T-helper 1 cell treated with Interleukin-12 subunit alpha and Interleukin-12 subunit beta and Interleukin-4 antibody, amounts not matched to agents 30 μg/mL and 1 μg/mL, for 36 hours (primary cell): ENCODE data around the gene TUBA4A.
A peak's percentile ranks its signal among the peaks of the same experiment; 100 is the strongest.
"Not testable (repeated sequence)": the region's sequence is repeated elsewhere in the genome, so short reads cannot be mapped to it uniquely, and the experiment has no call there.

Source experiments
- H3K27ac Mint-ChIP-seq: one replicate; pipeline ENCODE4 v1.8.0; 2021; ENCODE audit warnings: mild to moderate bottlenecking, mixed read lengths
- H3K27me3 Mint-ChIP-seq: one replicate; pipeline ENCODE4 v1.8.0; 2021; ENCODE audit warnings: low read depth, mixed read lengths
- H3K36me3 Mint-ChIP-seq: one replicate; pipeline ENCODE4 v1.8.0; 2021; ENCODE audit warnings: low read depth, mixed read lengths
- H3K4me1 Mint-ChIP-seq: one replicate; pipeline ENCODE4 v1.8.0; 2021; ENCODE audit warnings: low read depth, mixed read lengths
- H3K4me3 Mint-ChIP-seq: one replicate; pipeline ENCODE4 v1.8.0; 2021; ENCODE audit warnings: mild to moderate bottlenecking, moderate library complexity, mixed read lengths
- H3K9me3 Mint-ChIP-seq: one replicate; pipeline ENCODE4 v1.8.0; 2021; ENCODE audit warnings: mixed read lengths

TUBA4A gene

GRCh38 chr2:219290381-219291171 is 36.9 kb upstream of the TUBA4A start:
- no peaks in the 10 kb centered on the region for H3K27me3 Mint-ChIP-seq
- no peaks in the 10 kb centered on the region for H3K9me3 Mint-ChIP-seq
- H3K27ac Mint-ChIP-seq: no peak overlapping the region
- no peak overlapping the region for H3K4me3 Mint-ChIP-seq
- peaks cover under 1% of the 10 kb centered on the region for H3K36me3 Mint-ChIP-seq
- peaks cover 11% of the 10 kb centered on the region for H3K4me1 Mint-ChIP-seq

DNA sequence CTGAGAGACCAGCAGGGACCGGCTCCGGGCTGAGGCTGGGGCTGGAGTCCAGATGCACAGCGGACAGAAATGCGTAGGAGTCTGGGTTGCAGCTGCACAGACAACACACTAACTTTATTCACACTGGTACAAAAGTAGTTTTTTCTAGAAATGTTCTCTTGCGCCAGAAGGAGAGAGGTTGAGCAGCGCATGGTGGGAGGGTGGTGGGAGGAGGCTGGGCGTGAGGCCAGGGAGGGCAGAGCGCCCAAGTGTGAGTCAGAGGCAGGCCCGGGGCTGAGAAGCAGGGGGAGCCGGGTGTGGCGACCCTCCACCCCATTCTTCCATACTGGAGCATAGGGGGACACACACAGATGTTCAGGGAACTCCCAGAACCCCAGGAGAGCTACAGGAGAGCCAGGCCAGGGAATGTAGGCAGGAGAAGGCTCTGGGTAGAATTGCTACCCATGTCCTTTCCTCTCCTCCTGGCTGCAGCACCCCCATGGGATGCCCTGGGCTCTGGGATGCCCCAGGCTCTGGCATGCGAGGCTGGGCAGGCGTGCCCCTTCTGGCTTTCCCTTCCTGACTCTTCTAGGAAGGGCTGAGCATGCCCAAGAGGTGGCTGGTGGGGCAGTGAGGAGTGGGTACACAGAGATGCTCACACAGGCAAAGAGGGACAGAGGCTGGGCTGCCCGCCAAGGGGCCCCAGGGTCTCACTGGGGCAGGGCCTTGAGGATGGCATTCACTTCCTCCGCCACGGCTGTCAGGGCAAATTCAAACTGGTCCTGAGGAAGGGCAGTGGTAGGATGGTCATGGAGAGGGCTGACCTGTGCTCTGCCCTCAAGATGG is 36.0 kb upstream of the TUBA4A start:
- Mint-ChIP-seq H3K9me3 (no peaks in the 10 kb centered on the region), H3K36me3 (peaks cover 3% of the 10 kb centered on the region), H3K4me3 (no peak overlapping the region), H3K4me1 (peaks cover 7% of the 10 kb centered on the region), H3K27me3 (no peaks in the 10 kb centered on the region), H3K27ac (no peak overlapping the region)

DNA sequence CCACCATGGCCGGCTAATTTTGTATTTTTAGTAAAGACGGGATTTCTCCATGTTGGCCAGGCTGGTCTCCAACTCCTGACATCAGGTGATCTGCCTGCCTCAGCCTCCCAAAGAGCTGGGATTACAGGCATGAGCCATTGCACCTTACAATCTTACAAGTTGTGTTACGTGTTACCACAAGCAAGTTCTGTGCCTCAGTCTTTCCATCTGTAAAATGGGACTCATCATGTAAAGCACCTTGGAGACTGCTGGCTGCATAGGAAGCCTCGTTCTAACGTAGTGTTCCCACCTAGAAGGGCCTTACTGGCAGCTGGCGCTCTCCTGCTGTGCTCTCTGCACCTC is 35.4 kb upstream of the TUBA4A start:
- no peaks in the 10 kb centered on the region for H3K27me3 Mint-ChIP-seq
- H3K4me3 Mint-ChIP-seq: no peak overlapping the region
- H3K9me3 Mint-ChIP-seq: no peaks in the 10 kb centered on the region
- peaks cover 3% of the 10 kb centered on the region for H3K36me3 Mint-ChIP-seq
- H3K4me1 Mint-ChIP-seq: peaks cover 4% of the 10 kb centered on the region
- H3K27ac Mint-ChIP-seq: no peak overlapping the region

DNA sequence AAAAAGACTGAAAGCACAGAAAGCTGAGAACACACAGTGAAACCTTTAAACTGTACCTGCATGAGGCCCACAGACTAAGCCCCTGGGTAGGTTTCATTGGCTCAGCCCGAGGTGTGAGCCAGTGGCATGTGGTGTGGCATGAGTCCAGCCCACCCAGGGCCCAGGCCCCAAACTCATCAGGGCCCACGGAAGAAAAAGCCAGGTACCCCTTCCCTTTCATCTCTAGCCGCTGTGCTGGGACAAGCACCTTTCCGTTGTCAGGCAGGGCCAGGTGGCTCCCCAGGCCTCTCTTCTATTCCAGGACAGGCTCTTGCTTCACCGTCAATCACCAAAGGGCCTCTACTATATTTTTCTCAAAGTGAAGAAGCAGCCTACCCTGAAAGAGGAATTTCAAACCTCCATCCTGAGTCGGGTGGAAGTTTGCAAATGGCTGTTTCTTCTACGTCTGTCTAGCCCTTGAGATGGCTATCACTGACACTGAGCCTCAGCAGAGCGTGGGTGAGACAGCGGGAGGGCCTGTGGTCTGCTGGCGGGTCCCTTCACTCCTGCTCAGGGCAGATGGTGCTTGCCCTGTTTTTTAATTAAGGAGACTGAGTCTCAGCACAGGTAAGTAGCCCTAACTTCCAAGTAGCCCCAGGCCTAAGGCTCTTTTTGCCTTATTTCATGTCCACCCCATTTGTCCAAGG is 34.0 kb upstream of the TUBA4A start:
- no peak overlapping the region for H3K27ac Mint-ChIP-seq

GRCh38 chr2:219287116-219287440 is 33.4 kb upstream of the TUBA4A start:
- not testable (repeated sequence) for H3K27me3 Mint-ChIP-seq, H3K9me3 Mint-ChIP-seq, H3K27ac Mint-ChIP-seq, H3K4me3 Mint-ChIP-seq, H3K36me3 Mint-ChIP-seq, H3K4me1 Mint-ChIP-seq

More for the DNA sequence above, 34.0 kb upstream of the TUBA4A start:
- no peak overlapping the region for H3K4me3 Mint-ChIP-seq
- H3K27me3 Mint-ChIP-seq: no peaks in the 10 kb centered on the region
- H3K4me1 Mint-ChIP-seq: peaks cover 1% of the 10 kb centered on the region
- H3K36me3 Mint-ChIP-seq: peaks cover 6% of the 10 kb centered on the region
- no peaks in the 10 kb centered on the region for H3K9me3 Mint-ChIP-seq

GRCh38 chr2:219286436-219287115 is 32.9 kb upstream of the TUBA4A start:
- no peaks in the 10 kb centered on the region for H3K9me3 Mint-ChIP-seq
- peaks cover 3% of the 10 kb centered on the region for H3K4me1 Mint-ChIP-seq
- no peak overlapping the region for H3K27ac Mint-ChIP-seq
- no peak overlapping the region for H3K4me3 Mint-ChIP-seq
- H3K27me3 Mint-ChIP-seq: no peaks in the 10 kb centered on the region
- H3K36me3 Mint-ChIP-seq: peaks cover 8% of the 10 kb centered on the region

- Mint-ChIP-seq H3K9me3 (no peaks in the 10 kb centered on the region), H3K4me1 (peaks cover 5% of the 10 kb centered on the region), H3K36me3 (peaks cover 13% of the 10 kb centered on the region), H3K4me3 (no peak overlapping the region), H3K27me3 (no peaks in the 10 kb centered on the region), H3K27ac (no peak overlapping the region)
These were observed 32.2 kb upstream of the TUBA4A start for GRCh38 chr2:219285894-219286425.

DNA sequence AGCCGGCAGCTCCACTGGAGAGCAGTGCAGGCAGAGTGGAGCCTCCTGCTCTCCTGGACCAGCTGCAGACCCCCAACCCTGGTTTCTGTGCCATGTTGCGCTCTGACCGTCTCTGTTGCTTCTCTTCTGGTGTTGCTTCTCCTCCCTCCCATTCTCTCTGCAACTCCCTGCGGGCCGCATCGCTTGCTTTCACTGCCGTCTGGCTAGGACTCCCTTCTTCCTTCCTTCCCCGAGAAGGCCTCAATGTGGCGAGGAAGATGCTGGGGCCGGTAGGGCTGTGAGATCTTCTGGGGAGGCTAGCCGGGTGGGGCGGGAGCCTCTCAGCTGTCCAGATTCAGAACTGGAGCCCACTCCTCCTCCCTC is 31.6 kb upstream of the TUBA4A start:
- Mint-ChIP-seq H3K4me1 (peaks cover 9% of the 10 kb centered on the region), H3K36me3 (peaks cover 14% of the 10 kb centered on the region), H3K4me3 (no peak overlapping the region), H3K9me3 (no peaks in the 10 kb centered on the region), H3K27me3 (no peaks in the 10 kb centered on the region), H3K27ac (no peak overlapping the region)

GRCh38 chr2:219284501-219285372 is 31.0 kb upstream of the TUBA4A start:
- H3K27me3 Mint-ChIP-seq: no peaks in the 10 kb centered on the region
- peaks cover 15% of the 10 kb centered on the region for H3K4me1 Mint-ChIP-seq
- no peak overlapping the region for H3K4me3 Mint-ChIP-seq
- peaks cover 15% of the 10 kb centered on the region for H3K36me3 Mint-ChIP-seq
- H3K9me3 Mint-ChIP-seq: no peaks in the 10 kb centered on the region
- no peak overlapping the region for H3K27ac Mint-ChIP-seq

DNA sequence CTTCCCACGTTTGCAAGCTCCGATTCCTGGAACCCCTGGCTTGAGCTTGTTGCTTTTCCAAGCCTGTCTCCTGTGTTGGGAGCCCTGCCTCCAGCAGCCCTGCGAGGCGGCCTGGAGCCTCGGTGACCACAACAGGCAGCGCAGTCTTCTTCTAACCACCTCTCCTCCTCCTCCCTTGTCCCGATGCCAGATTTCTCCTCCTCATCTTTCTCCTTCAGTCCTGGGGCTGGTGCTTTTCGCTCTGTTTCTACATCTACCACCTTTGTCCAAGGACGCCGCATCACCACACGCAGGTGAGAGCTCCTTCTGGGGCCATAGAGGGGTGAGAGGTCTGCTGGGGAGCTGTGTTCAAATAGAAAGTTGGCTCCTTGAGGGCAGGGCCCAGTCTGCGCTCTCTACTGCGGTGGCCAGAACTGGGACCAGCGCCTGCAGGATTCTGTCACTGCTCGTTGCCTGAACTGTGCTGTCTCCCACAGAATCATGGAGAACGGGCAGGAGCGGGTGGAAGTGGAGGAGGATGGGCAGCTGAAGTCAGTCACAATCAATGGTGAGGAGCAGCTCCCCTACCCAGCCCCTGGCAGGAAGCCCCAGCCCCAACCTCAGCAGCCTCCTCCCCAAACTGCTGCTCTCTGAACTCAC is 29.3 kb upstream of the TUBA4A start:
- no peaks in the 10 kb centered on the region for H3K27me3 Mint-ChIP-seq
- peaks cover 16% of the 10 kb centered on the region for H3K36me3 Mint-ChIP-seq
- H3K9me3 Mint-ChIP-seq: no peaks in the 10 kb centered on the region
- no peak overlapping the region for H3K4me3 Mint-ChIP-seq
- peaks cover 26% of the 10 kb centered on the region for H3K4me1 Mint-ChIP-seq
- peak overlapping the region; percentile 0 for H3K27ac Mint-ChIP-seq

DNA sequence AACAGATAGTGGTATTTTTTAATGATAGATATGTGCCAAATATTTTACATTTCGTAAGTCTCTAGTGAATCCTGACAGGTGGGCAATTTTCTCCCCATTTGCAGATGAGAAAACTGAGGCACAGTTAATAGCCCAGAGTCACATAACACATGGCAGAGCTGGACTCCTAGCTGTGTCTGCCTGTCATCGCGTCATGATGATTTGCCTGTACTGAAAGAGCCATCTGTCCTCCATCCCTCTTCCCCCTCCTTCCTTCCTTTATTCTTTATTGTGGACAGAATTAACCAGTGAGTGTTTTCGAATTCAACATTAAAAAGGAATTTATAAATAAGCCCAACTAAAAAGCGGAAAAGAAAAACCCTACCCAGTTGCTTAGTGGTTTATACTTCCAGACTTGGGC is 28.7 kb upstream of the TUBA4A start:
- peaks cover 33% of the 10 kb centered on the region for H3K4me1 Mint-ChIP-seq
- peaks cover 16% of the 10 kb centered on the region for H3K36me3 Mint-ChIP-seq
- no peak overlapping the region for H3K4me3 Mint-ChIP-seq
- no peaks in the 10 kb centered on the region for H3K9me3 Mint-ChIP-seq
- peak overlapping the region; percentile 0 for H3K27ac Mint-ChIP-seq
- H3K27me3 Mint-ChIP-seq: no peaks in the 10 kb centered on the region

DNA sequence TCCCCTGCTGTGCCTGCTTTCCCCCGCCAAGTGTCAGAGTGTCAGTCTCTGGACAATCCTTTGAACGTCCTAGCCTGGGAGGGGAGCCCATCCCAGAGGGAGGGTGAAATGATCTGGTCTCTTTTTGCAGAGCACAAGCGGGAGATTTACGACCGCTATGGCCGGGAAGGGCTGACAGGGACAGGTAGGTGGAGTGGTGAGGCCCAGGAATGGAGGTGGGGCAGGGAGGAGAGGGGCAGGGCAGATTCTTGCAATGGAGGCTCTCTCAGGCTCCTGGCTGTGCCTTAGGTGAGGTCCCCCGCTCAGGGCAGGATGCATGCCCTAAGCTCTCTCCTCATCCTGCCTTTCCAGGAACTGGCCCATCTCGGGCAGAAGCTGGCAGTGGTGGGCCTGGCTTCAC is 27.9 kb upstream of the TUBA4A start:
- H3K9me3 Mint-ChIP-seq: no peaks in the 10 kb centered on the region
- H3K27me3 Mint-ChIP-seq: no peaks in the 10 kb centered on the region
- no peak overlapping the region for H3K4me3 Mint-ChIP-seq
- peaks cover 16% of the 10 kb centered on the region for H3K36me3 Mint-ChIP-seq
- H3K4me1 Mint-ChIP-seq: peaks cover 36% of the 10 kb centered on the region
- no peak overlapping the region for H3K27ac Mint-ChIP-seq

- peak overlapping the region; percentile 99 for H3K27ac Mint-ChIP-seq
- H3K36me3 Mint-ChIP-seq: peaks cover 16% of the 10 kb centered on the region
- H3K27me3 Mint-ChIP-seq: no peaks in the 10 kb centered on the region
- H3K9me3 Mint-ChIP-seq: no peaks in the 10 kb centered on the region
- peak overlapping the region; percentile 98 for H3K4me3 Mint-ChIP-seq
- H3K4me1 Mint-ChIP-seq: peaks cover 36% of the 10 kb centered on the region
These were observed 26.9 kb upstream of the TUBA4A start for GRCh38 chr2:219280651-219281050.
